C4-2B (cell line): ENCODE measurements around the gene APOC1.

Experiments
- ZFX ChIP-seq: fragments of 450-650 bp; IDR thresholded peaks from 2 replicates; pipeline ENCODE4 v1.6.1; 2017
- TF ChIP-seq, protein P1 (sequence below): fragments of 450-650 bp; conservative IDR thresholded peaks from 2 replicates; pipeline ENCODE4 v1.5.1; 2017; ENCODE audit warnings: mild to moderate bottlenecking

DNA sequence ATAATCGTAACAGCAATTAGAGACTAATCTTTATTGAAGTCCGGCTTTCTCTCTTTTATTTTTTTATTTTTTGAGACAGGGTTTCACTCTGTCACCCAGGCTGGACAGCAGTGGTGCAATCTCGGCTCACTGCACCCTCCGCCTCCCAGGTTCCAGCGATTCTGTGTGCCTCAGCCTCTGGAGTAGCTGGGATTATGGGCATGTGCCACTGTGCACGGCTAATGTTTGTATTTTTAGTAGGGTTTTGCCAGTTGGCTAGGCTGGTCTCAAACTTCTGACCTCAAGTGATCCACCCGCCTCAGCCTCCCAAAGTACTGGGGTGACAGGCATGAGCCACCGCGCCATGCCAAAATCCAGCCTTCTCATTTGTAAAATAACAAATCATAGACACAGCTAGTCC is 35.1 kb downstream of the APOC1 start:
- TF ChIP-seq, protein P1, sequence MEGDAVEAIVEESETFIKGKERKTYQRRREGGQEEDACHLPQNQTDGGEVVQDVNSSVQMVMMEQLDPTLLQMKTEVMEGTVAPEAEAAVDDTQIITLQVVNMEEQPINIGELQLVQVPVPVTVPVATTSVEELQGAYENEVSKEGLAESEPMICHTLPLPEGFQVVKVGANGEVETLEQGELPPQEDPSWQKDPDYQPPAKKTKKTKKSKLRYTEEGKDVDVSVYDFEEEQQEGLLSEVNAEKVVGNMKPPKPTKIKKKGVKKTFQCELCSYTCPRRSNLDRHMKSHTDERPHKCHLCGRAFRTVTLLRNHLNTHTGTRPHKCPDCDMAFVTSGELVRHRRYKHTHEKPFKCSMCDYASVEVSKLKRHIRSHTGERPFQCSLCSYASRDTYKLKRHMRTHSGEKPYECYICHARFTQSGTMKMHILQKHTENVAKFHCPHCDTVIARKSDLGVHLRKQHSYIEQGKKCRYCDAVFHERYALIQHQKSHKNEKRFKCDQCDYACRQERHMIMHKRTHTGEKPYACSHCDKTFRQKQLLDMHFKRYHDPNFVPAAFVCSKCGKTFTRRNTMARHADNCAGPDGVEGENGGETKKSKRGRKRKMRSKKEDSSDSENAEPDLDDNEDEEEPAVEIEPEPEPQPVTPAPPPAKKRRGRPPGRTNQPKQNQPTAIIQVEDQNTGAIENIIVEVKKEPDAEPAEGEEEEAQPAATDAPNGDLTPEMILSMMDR = no peak
- no peak for TF ChIP-seq ZFX
